ENCODE measurements around the gene EXT2. TPM values are rescaled to one million over a fixed set of nuclear protein-coding genes. Genes with fewer than 3 reads are reported as not detected.

EXT2 gene
- total and polyA plus RNA-seq, 10 of the 15 experiments (the other 5 are each of a cell fraction or from before 2014, with no cell fraction given) = 3.8 to 31.4 (median 17.9) TPM

- no peak overlapping the region for H3K4me2 ChIP-seq (ENCODE audit: control insufficient read depth, insufficient read depth)
- no peaks in the 10 kb centered on the region for H3K27me3 ChIP-seq (replicated peaks in 1 of 2; ENCODE audit: control insufficient read depth in 2 of 2, insufficient read depth in 2 of 2, low read length in 1 of 2)
- H3K9me3 ChIP-seq (replicated peaks; ENCODE audit: control insufficient read depth, insufficient read depth, low read length) = peaks cover 6% of the 10 kb centered on the region; the same call in 2 of the 3 replicates
- ChIA-PET CTCF (interaction anchor here (1.2 to 1.6 kb wide), 2 partner anchors 14 to 93 kb away, joined by 3 to 4 read pairs; no protein-coding TSS in a partner anchor), RAD21 (ENCODE audit: unreplicated experiment) (no interaction called here), SMC1A (ENCODE audit: uncharacterized antibody, unreplicated experiment) (interaction anchor here (1.4 to 1.8 kb wide), 3 partner anchors 12 to 15 kb away, joined by 3 to 4 read pairs (median 4); no protein-coding TSS in a partner anchor), POLR2A (no interaction called here)
- TF ChIP-seq FOXK2 (IDR thresholded peaks at IDR 0.05) (no peak), YBX1 (IDR thresholded peaks at IDR 0.05) (no peak), BCL3 (IDR thresholded peaks at IDR 0.05; ENCODE audit: borderline replicate concordance, insufficient read depth, low read depth, low read length, poor library complexity, severe bottlenecking) (no peak), PML (IDR thresholded peaks at IDR 0.05; ENCODE audit: low read length) (no peak), CEBPB (IDR thresholded peaks at IDR 0.05; ENCODE audit: borderline replicate concordance in 1 of 2, low read depth in 2 of 2, low read length in 2 of 2) (no peak), ZNF24 (IDR thresholded peaks at IDR 0.05) (no peak), TCF12 (IDR thresholded peaks at IDR 0.05; ENCODE audit: low read depth, low read length) (no peak), E4F1 (IDR thresholded peaks at IDR 0.05; ENCODE audit: borderline replicate concordance, partially characterized antibody) (no peak), KDM1A (IDR thresholded peaks at IDR 0.05; ENCODE audit: borderline replicate concordance) (no peak), HDAC2 (IDR thresholded peaks at IDR 0.05) (no peak), ZNF687 (IDR thresholded peaks at IDR 0.05) (no peak), NFIC (IDR thresholded peaks at IDR 0.05; ENCODE audit: low read depth, low read length) (no peak), PKNOX1 (IDR thresholded peaks at IDR 0.05) (no peak), ZNF384 (IDR thresholded peaks at IDR 0.05; ENCODE audit: borderline replicate concordance, low read depth, low read length) (no peak)
- no peaks in the 10 kb centered on the region for H3K79me2 ChIP-seq (ENCODE audit: control insufficient read depth, insufficient read depth, low read length)
- no peak overlapping the region for H2AFZ ChIP-seq (ENCODE audit: control insufficient read depth, low read depth, low read length)
- no peaks in the 10 kb centered on the region for H3K36me3 ChIP-seq (ENCODE audit: control insufficient read depth in 2 of 2, insufficient read depth in 2 of 2, low read length in 1 of 2)
- no peaks in the 10 kb centered on the region for H4K20me1 ChIP-seq (ENCODE audit: control insufficient read depth, insufficient read depth)
- no peak for ATAC-seq
- no TSS peak for BruUV-seq (replicated peaks)
- H3K27ac ChIP-seq (ENCODE audit: control insufficient read depth, insufficient read depth) = no peak overlapping the region
- no peak overlapping the region for H3K9ac ChIP-seq (ENCODE audit: control insufficient read depth, insufficient read depth, low read length)
- no peaks in the 10 kb centered on the region for H3K4me1 ChIP-seq (ENCODE audit: control insufficient read depth, insufficient read depth, low read length)
- FAIRE-seq = no peak
- DNase-seq (ENCODE audit: low read depth, low spot score) = no peak
- H3K4me3 ChIP-seq = no peak overlapping the region
- intact Hi-C loops (cut with micrococcal nuclease; ENCODE audit: unreplicated experiment) = no loop called here
- WGBS (ENCODE audit: insufficient coverage, insufficient replicate concordance, low lambda C conversion rate, missing lambda C conversion rate) = 88% methylated on average over 2 of the region's 2 CpGs
- in situ Hi-C loops (cut with MboI) = no loop called here
Observed at GRCh38 chr11:44186321-44186930, 90.9 kb downstream of the EXT2 start.

Measured in GM12878 (cell line).